ENCODE results near the gene CEP135.

GRCh38 chr4:56051029-56051709, 102.4 kb downstream of the CEP135 start:
- TF ChIP-seq CTCF (IDR thresholded peaks at IDR 0.05): no peak
- TF ChIP-seq POLR2A (IDR thresholded peaks at IDR 0.05): no peak
